Measurements from ENCODE around the gene LGI4.
A peak's percentile ranks its signal among the peaks of the same experiment; 100 is the strongest.

Gene LGI4

DNA sequence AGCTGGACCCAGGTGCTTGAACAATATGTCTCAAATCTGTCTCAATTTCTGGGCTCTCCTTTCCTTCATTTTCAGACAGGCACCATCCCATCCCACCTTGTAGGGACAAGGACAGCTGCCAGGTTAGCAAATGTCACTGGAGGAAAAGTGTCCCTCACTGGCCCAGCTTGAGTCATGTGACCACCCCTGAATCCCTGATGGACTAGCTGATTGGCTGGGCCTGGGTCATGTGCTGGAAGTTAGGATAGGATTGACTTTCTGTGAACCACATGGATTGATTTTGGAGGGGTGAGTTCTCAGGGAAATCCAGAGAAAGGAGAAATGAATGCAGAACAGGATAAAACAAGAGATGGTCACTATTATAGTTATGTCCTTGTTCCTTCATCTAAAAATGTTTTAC is 47.5 kb downstream of the LGI4 start:
- Histone ChIP-seq H3F3A (ENCODE audit: insufficient read depth, low read length) (no peaks in the 10 kb centered on the region), H3K4me1 (ENCODE audit: insufficient read depth, low read length, severe bottlenecking) (peaks cover 32% of the 10 kb centered on the region), H3K27me3 (ENCODE audit: insufficient read depth, low read length) (no peaks in the 10 kb centered on the region), H3K36me3 (ENCODE audit: insufficient read depth, low read length) (no peaks in the 10 kb centered on the region), H2AFZ (ENCODE audit: low read length) (no peak overlapping the region), H4K20me1 (ENCODE audit: insufficient read depth, low read length) (no peaks in the 10 kb centered on the region), H3K4me2 (ENCODE audit: low read length) (no peak overlapping the region), H3K27ac (ENCODE audit: low read depth, low read length, poor library complexity, severe bottlenecking) (no peak overlapping the region), H3K79me2 (ENCODE audit: insufficient read depth, low read length) (no peaks in the 10 kb centered on the region), H3K9ac (ENCODE audit: low read length) (no peak overlapping the region), H3K4me3 (ENCODE audit: low read depth, low read length, poor library complexity, severe bottlenecking) (no peak overlapping the region), H3K9me2 (ENCODE audit: low read depth, low read length) (no peaks in the 10 kb centered on the region), H3K9me3 (ENCODE audit: low read length) (no peaks in the 10 kb centered on the region)
- TF ChIP-seq, protein P1, sequence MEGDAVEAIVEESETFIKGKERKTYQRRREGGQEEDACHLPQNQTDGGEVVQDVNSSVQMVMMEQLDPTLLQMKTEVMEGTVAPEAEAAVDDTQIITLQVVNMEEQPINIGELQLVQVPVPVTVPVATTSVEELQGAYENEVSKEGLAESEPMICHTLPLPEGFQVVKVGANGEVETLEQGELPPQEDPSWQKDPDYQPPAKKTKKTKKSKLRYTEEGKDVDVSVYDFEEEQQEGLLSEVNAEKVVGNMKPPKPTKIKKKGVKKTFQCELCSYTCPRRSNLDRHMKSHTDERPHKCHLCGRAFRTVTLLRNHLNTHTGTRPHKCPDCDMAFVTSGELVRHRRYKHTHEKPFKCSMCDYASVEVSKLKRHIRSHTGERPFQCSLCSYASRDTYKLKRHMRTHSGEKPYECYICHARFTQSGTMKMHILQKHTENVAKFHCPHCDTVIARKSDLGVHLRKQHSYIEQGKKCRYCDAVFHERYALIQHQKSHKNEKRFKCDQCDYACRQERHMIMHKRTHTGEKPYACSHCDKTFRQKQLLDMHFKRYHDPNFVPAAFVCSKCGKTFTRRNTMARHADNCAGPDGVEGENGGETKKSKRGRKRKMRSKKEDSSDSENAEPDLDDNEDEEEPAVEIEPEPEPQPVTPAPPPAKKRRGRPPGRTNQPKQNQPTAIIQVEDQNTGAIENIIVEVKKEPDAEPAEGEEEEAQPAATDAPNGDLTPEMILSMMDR (IDR thresholded peaks at IDR 0.05; ENCODE audit: low read length): no peak
- no peak for TF ChIP-seq EZH2 (IDR thresholded peaks at IDR 0.05; ENCODE audit: borderline replicate concordance, low read length)

DNA sequence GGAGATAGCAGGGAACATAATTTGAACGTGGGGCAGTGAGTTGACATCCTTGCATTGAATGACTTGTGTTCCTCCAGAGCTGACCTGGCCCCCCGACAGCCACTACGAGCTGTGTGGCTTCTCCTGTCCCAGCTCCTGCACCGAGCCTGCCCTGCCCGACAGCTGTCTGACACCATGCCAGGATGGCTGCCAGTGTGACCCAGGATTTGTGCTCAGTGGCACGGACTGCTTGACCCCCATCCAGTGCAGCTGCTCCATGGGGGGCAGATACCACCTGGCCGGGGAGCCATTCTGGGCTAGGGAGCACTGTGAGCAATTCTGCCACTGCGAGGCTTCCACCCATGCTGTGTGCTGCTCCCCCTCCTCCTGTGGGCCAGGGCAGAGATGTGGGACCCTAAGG is 48.4 kb downstream of the LGI4 start:
- no peak overlapping the region for H2AFZ ChIP-seq (ENCODE audit: low read length)
- H3K27me3 ChIP-seq (ENCODE audit: insufficient read depth, low read length): no peaks in the 10 kb centered on the region
- no peaks in the 10 kb centered on the region for H3K36me3 ChIP-seq (ENCODE audit: insufficient read depth, low read length)
- H3K9ac ChIP-seq (ENCODE audit: low read length): no peak overlapping the region
- H3F3A ChIP-seq (ENCODE audit: insufficient read depth, low read length): no peaks in the 10 kb centered on the region
- no peak overlapping the region for H3K4me3 ChIP-seq (ENCODE audit: low read depth, low read length, poor library complexity, severe bottlenecking)
- peak overlapping the region; percentile 81 for H3K27ac ChIP-seq (ENCODE audit: low read depth, low read length, poor library complexity, severe bottlenecking)
- no peaks in the 10 kb centered on the region for H4K20me1 ChIP-seq (ENCODE audit: insufficient read depth, low read length)
- TF ChIP-seq, protein P1 (IDR thresholded peaks at IDR 0.05; ENCODE audit: low read length): no peak
- TF ChIP-seq EZH2 (IDR thresholded peaks at IDR 0.05; ENCODE audit: borderline replicate concordance, low read length): no peak
- H3K4me1 ChIP-seq (ENCODE audit: insufficient read depth, low read length, severe bottlenecking): peaks cover 32% of the 10 kb centered on the region
- H3K9me3 ChIP-seq (ENCODE audit: low read length): no peaks in the 10 kb centered on the region
- no peaks in the 10 kb centered on the region for H3K79me2 ChIP-seq (ENCODE audit: insufficient read depth, low read length)
- peak overlapping the region; percentile 20; the same call in 1 of the 2 replicates for H3K4me2 ChIP-seq (ENCODE audit: low read length)
- H3K9me2 ChIP-seq (ENCODE audit: low read depth, low read length): no peaks in the 10 kb centered on the region

DNA sequence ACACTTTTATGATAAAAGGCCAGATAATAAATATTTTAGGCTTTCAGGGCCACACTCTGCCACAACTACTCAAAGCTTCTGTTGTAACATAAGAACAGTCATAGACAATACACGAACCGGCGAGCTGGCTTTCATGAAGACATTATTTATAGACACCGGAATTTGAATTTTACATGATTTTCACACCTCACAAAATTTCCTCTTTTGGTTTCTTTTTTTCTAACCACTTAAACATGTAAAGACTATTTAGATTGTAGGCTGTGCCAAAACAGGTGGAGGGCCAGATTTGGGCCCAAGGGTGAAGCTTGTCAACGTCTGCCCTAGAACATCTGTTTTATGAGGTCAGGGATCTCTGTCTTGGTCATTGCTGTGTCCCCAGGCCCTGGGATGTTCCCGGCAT is 48.9 kb downstream of the LGI4 start:
- peak overlapping the region; percentile 30; the same call in 1 of the 2 replicates for H3K9ac ChIP-seq (ENCODE audit: low read length)
- no peaks in the 10 kb centered on the region for H3K27me3 ChIP-seq (ENCODE audit: insufficient read depth, low read length)
- no peaks in the 10 kb centered on the region for H3F3A ChIP-seq (ENCODE audit: insufficient read depth, low read length)
- no peak overlapping the region for H3K4me3 ChIP-seq (ENCODE audit: low read depth, low read length, poor library complexity, severe bottlenecking)
- H3K79me2 ChIP-seq (ENCODE audit: insufficient read depth, low read length): no peaks in the 10 kb centered on the region
- H3K9me3 ChIP-seq (ENCODE audit: low read length): no peaks in the 10 kb centered on the region
- TF ChIP-seq, protein P1 (IDR thresholded peaks at IDR 0.05; ENCODE audit: low read length): no peak
- no peak for TF ChIP-seq EZH2 (IDR thresholded peaks at IDR 0.05; ENCODE audit: borderline replicate concordance, low read length)
- no peaks in the 10 kb centered on the region for H3K9me2 ChIP-seq (ENCODE audit: low read depth, low read length)
- peak overlapping the region; percentile 81 for H3K27ac ChIP-seq (ENCODE audit: low read depth, low read length, poor library complexity, severe bottlenecking)
- H3K4me2 ChIP-seq (ENCODE audit: low read length): peak overlapping the region; percentile 20
- H3K4me1 ChIP-seq (ENCODE audit: insufficient read depth, low read length, severe bottlenecking): peaks cover 31% of the 10 kb centered on the region
- H3K36me3 ChIP-seq (ENCODE audit: insufficient read depth, low read length): no peaks in the 10 kb centered on the region
- H4K20me1 ChIP-seq (ENCODE audit: insufficient read depth, low read length): no peaks in the 10 kb centered on the region
- no peak overlapping the region for H2AFZ ChIP-seq (ENCODE audit: low read length)
